Lower leg skin (tissue), 3 donors: ENCODE data around the gene FBXO22.

Source experiments
- POLR2A ChIP-seq, 2 donors: fragments of 450-650 bp; IDR thresholded peaks; one replicate each; pipeline ENCODE4 v1.6.1; 2016 to 2017; ENCODE audit warnings: antibody characterized with exemption in 2 of 2, mild to moderate bottlenecking in 1 of 2, moderate library complexity in 1 of 2
- TF ChIP-seq, protein P1 (sequence below), 3 donors: fragments of 450-650 bp; IDR thresholded peaks; one replicate each; pipeline ENCODE4 v1.5.1; 2016; ENCODE audit warnings: antibody characterized with exemption in 3 of 3, mild to moderate bottlenecking in 3 of 3, moderate library complexity in 2 of 3

DNA sequence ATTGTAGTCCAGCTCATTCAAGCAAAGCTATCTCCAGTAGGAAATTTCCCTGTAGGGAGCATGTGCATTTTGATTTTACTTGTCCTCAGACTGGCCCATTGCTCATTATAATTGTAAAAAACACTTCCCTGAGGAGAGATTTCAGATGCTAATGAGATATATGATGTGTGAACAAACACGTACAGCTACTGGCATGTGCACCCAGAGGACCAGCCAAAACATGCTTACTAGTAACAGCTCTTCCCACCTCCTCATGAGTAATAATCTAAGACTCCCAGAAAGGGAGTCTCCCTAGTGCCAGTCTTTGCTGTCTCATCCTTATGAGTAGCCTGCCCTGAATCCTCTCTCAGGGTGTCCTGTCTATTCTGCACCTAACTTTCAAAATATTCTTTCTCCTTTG lies 43.4 kb downstream of the FBXO22 start:
- TF ChIP-seq, protein P1, sequence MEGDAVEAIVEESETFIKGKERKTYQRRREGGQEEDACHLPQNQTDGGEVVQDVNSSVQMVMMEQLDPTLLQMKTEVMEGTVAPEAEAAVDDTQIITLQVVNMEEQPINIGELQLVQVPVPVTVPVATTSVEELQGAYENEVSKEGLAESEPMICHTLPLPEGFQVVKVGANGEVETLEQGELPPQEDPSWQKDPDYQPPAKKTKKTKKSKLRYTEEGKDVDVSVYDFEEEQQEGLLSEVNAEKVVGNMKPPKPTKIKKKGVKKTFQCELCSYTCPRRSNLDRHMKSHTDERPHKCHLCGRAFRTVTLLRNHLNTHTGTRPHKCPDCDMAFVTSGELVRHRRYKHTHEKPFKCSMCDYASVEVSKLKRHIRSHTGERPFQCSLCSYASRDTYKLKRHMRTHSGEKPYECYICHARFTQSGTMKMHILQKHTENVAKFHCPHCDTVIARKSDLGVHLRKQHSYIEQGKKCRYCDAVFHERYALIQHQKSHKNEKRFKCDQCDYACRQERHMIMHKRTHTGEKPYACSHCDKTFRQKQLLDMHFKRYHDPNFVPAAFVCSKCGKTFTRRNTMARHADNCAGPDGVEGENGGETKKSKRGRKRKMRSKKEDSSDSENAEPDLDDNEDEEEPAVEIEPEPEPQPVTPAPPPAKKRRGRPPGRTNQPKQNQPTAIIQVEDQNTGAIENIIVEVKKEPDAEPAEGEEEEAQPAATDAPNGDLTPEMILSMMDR (IDR thresholded peaks at IDR 0.05) = no peak
- no peak for TF ChIP-seq POLR2A (IDR thresholded peaks at IDR 0.05)
